ENCODE measurements around the gene PCDH19. TPM values are rescaled to one million over a fixed set of nuclear protein-coding genes. Genes with fewer than 3 reads are reported as not detected.

PCDH19 gene
- total RNA-seq (2022; extraction: Qiagen RNA extraction): 0.01 to 0.16 TPM (median 0.03 TPM) in 5 replicates

GRCh38 chrX:100409610-100410590, at the start of gene PCDH19:
TSS of gene PCDH19 (minus strand) at chrX:100410273. CDS start at chrX:100408597, 1,676 bp downstream.

Other genes starting within 250 kb of the PCDH19 start
- gene TNMD, start 174.7 kb upstream of the PCDH19 start, total RNA-seq (2022; extraction: Qiagen RNA extraction): not detected in 5 replicates
- gene TSPAN6, start 226.5 kb upstream of the PCDH19 start, total RNA-seq (2022; extraction: Qiagen RNA extraction): 36.9 to 44.4 TPM (median 38.1 TPM) in 5 replicates
- gene SRPX2, start 233.9 kb upstream of the PCDH19 start, total RNA-seq (2022; extraction: Qiagen RNA extraction): 2.3 to 2.9 TPM (median 2.4 TPM) in 5 replicates